ENCODE results near the gene WIPF1.

GRCh38 chr2:174590346-174590745 is 7.3 kb downstream of the WIPF1 start:
- no peak for TF ChIP-seq EZH2 (IDR thresholded peaks at IDR 0.05)
- no peak for TF ChIP-seq POLR2AphosphoS5 (IDR thresholded peaks at IDR 0.05; ENCODE audit: borderline replicate concordance, low read depth, low read length)
- TF ChIP-seq FOXP2 (optimal IDR thresholded peaks at IDR 0.05; ENCODE audit: control extremely low read depth, extremely low read length, insufficient read depth) = no peak

All from SK-N-MC (cell line).